ENCODE results near the gene FTCDNL1. TPM values are rescaled to one million over a fixed set of nuclear protein-coding genes. Genes with fewer than 3 reads are reported as not detected.

The FTCDNL1 gene
- total RNA-seq, 3 donors from 2014 or later, result 2.2 to 2.6 (median 2.3) TPM

DNA sequence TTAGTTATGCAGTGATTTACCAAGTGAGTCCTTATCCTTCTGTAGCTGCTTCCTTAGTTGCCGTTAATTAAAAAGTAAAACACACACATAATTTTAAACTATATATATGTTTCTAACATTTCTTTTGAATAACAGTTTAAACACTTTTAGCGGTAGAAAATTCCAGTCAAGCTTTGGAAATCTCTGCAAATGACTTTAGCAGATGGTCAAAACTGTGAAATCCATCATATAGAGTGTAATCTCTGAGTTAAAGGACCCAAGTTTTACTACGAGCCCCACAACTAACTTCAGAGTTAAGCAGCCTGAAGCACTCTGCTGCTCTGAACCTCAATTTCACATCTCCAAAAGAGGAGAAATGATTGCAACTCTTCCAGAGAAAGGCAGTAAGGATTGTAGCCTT lies 96.2 kb downstream of the FTCDNL1 start:
- Mint-ChIP-seq H3K4me1 (ENCODE audit: low read depth) (no peaks in the 10 kb centered on the region), H3K27me3 (ENCODE audit: low read depth) (peaks cover 15% of the 10 kb centered on the region), H3K4me3 (no peak overlapping the region), H3K36me3 (ENCODE audit: insufficient read depth) (no peaks in the 10 kb centered on the region), H3K9me3 (no peaks in the 10 kb centered on the region)
- ATAC-seq (no peak), DNase-seq (no peak)

DNA sequence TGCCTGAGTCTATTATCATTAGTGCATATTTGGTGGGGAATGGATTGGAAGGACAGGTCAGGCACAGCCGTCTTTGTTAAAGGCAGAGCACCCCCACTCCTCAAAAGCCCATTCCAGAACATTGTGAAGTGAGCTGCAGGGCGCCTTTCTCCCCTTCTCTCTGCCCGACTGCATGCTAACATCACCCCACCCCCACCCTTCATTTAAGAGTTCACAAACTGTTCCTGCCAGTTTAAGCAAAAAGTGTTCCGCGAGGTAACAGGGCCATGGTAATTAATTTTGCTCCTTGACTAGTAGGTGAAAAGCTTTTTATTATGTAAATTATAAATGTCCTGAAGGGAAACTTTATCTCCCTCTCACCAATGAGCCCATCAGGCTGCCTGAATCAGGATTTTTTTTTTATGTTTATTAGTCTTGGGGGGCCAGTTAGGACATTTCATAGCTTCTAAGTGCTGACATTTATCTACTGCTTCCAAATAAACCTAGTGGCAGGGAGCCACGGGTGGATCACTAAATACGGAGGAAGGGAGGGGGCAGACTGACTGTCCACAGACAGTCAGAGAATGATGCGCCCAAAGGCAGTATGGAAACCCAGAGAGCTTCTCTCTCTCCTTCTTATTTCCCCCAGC lies 99.4 kb downstream of the FTCDNL1 start:
- peaks cover 8% of the 10 kb centered on the region for H3K27me3 Mint-ChIP-seq (ENCODE audit: low read depth)
- ATAC-seq, result no peak
- no peaks in the 10 kb centered on the region for H3K36me3 Mint-ChIP-seq (ENCODE audit: insufficient read depth)

DNA sequence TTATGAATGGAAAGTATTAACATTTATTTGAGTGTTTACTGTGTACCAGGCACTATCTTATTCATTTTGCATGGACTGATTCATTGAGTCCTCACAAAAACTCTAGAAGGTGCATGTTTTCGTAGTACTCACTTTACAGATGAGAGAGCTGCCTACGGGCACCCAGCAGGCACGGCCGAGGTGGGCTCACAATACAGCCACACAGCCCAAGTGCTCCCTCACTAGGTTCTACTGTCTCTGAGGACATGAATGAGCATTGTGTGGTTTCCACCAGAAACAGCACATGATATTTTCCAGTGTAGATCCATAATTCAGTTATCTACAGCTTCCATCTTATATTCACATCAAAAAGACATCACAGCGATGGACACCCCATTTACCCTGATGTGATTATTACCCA lies 101.4 kb downstream of the FTCDNL1 start:
- Mint-ChIP-seq H3K27me3 (ENCODE audit: low read depth) (peaks cover 7% of the 10 kb centered on the region), H3K4me1 (ENCODE audit: low read depth) (no peaks in the 10 kb centered on the region), H3K9me3 (no peaks in the 10 kb centered on the region), H3K36me3 (ENCODE audit: insufficient read depth) (no peaks in the 10 kb centered on the region), H3K4me3 (no peak overlapping the region)
- no peak for DNase-seq
- no peak for ATAC-seq

More for the DNA sequence above, 99.4 kb downstream of the FTCDNL1 start:
- Mint-ChIP-seq H3K4me3 (no peak overlapping the region), H3K9me3 (no peaks in the 10 kb centered on the region), H3K4me1 (ENCODE audit: low read depth) (no peaks in the 10 kb centered on the region)
- no peak for DNase-seq

DNA sequence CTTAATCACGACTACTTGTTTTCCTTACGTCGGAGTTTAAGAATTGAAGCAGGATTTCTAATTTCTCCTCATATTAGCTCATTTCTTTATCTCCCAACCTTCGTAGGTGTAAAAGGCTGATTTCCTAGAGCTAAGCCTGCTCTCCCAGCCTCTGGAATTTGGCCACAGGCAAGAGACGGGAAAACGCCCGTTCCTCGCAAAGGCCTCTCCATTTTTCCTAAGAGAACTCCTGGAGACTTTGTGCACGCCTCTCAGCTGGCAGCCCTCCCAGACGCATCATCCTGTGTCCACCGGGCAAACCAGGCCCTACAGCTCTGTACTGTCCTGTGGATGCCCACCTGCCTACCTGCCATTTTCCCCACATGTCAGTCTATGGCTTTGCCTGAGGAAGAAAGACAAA lies 106.3 kb downstream of the FTCDNL1 start:
- ATAC-seq, result no peak
- peaks cover 2% of the 10 kb centered on the region for H3K4me1 Mint-ChIP-seq (ENCODE audit: low read depth)

DNA sequence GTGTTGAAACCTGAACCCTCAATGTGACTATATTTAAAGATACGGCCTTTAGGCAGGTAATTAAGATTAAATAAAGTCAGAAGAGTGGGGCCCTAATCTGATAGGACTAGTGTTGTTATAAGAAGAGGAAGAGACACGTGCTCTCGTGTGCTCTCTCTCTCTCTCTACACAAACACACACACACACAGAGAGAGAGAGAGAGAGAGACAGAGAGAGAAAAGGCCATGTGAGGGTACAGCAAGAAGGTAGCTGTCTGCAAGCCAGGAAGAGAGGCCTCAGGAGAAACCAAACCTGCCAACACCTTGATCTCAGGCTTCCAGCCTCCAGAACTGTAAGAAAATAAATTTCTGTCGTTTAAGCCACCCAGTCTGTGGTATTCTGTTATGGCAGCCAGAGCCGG lies 106.7 kb downstream of the FTCDNL1 start:
- Mint-ChIP-seq H3K36me3 (ENCODE audit: insufficient read depth) (no peaks in the 10 kb centered on the region), H3K4me3 (no peak overlapping the region)

More for the DNA sequence above, 106.3 kb downstream of the FTCDNL1 start:
- Mint-ChIP-seq H3K27me3 (ENCODE audit: low read depth) (peaks cover 3% of the 10 kb centered on the region), H3K4me3 (no peak overlapping the region), H3K36me3 (ENCODE audit: insufficient read depth) (no peaks in the 10 kb centered on the region), H3K9me3 (no peaks in the 10 kb centered on the region)
- DNase-seq, result no peak

DNA sequence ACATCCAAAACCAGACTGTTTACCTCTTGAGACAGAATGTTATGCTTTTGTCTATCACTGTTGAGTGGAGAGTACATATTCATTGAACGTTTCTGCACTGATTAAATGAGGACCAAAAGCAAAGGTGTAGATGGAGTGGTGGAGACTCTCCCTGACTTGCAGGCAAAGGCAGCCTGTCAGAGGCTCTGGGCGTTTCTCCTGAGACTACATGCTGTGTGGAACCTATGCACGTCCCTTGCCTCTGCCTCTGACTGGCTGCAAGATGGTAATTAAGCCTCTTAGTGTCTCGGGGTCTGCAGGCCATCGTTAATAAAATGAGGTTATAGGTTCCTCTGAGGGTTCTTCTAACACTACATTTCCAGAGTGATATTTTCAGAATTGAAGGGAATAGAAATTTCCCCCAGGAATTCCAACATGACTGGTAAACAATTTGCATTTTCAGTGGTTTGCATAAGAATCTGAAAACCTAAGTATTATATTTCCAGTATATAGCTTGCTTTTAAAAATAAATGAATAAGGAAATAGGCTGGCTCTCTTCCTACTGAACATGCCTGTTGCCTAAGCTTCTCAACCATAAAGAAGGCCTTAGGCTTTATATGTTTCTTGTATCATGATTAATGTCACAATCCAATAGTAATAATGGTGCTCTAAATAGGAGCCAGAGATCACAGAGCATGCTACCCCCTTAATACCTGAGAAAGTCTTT lies 107.4 kb downstream of the FTCDNL1 start:
- Mint-ChIP-seq H3K4me3 (no peak overlapping the region), H3K9me3 (no peaks in the 10 kb centered on the region), H3K27me3 (ENCODE audit: low read depth) (peaks cover 14% of the 10 kb centered on the region), H3K4me1 (ENCODE audit: low read depth) (peaks cover 2% of the 10 kb centered on the region), H3K36me3 (ENCODE audit: insufficient read depth) (no peaks in the 10 kb centered on the region)
- ATAC-seq (no peak), DNase-seq (no peak)

More for the DNA sequence above, 106.7 kb downstream of the FTCDNL1 start:
- ATAC-seq (no peak), DNase-seq (no peak)
- Mint-ChIP-seq H3K27me3 (ENCODE audit: low read depth) (peaks cover 8% of the 10 kb centered on the region), H3K9me3 (no peaks in the 10 kb centered on the region), H3K4me1 (ENCODE audit: low read depth) (peaks cover 2% of the 10 kb centered on the region)

DNA sequence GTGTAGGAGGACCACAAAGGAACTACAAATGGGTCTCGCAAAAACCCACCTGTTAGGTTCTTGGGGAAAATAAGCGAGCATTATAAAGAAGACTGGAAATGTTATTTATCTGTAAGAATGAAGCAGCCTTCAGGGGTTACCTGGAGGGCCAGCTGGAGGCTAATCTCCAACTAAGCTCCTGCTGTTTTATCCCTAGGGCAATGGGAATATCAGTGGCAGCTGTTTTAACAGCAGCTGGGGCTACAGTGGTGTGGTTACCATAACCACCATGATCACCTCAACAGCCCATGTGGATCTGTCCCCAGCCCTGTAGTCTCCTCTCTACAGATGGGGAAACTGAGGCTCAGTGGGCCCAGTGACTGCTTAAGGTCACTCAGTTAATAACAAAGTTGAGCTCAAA lies 108.1 kb downstream of the FTCDNL1 start:
- peaks cover 18% of the 10 kb centered on the region for H3K27me3 Mint-ChIP-seq (ENCODE audit: low read depth)
- H3K4me3 Mint-ChIP-seq, result no peak overlapping the region
- no peaks in the 10 kb centered on the region for H3K9me3 Mint-ChIP-seq
- H3K36me3 Mint-ChIP-seq (ENCODE audit: insufficient read depth), result no peaks in the 10 kb centered on the region
- peaks cover 2% of the 10 kb centered on the region for H3K4me1 Mint-ChIP-seq (ENCODE audit: low read depth)
- ATAC-seq, result no peak
- DNase-seq, result no peak

DNA sequence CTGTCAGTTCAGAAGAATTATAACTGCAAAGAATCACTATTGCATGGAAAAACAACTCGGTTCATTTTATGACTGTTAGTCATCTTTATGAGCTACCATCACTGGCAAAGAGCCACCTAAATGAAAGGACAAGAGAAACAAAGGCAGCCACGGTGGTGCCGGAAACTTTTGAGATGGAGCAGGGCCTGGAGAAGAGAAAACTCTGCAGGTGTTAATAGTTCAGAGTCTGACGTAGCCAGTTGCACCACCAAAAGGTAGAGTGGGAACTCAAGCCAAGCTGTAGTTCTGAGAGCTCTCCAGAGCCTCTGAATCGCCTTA lies 110.9 kb downstream of the FTCDNL1 start:
- no peak overlapping the region for H3K4me3 Mint-ChIP-seq
- H3K9me3 Mint-ChIP-seq, result no peaks in the 10 kb centered on the region
- no peaks in the 10 kb centered on the region for H3K36me3 Mint-ChIP-seq (ENCODE audit: insufficient read depth)
- peaks cover 23% of the 10 kb centered on the region for H3K27me3 Mint-ChIP-seq (ENCODE audit: low read depth)
- H3K4me1 Mint-ChIP-seq (ENCODE audit: low read depth), result peaks cover 2% of the 10 kb centered on the region
- ATAC-seq (no peak), DNase-seq (no peak)

DNA sequence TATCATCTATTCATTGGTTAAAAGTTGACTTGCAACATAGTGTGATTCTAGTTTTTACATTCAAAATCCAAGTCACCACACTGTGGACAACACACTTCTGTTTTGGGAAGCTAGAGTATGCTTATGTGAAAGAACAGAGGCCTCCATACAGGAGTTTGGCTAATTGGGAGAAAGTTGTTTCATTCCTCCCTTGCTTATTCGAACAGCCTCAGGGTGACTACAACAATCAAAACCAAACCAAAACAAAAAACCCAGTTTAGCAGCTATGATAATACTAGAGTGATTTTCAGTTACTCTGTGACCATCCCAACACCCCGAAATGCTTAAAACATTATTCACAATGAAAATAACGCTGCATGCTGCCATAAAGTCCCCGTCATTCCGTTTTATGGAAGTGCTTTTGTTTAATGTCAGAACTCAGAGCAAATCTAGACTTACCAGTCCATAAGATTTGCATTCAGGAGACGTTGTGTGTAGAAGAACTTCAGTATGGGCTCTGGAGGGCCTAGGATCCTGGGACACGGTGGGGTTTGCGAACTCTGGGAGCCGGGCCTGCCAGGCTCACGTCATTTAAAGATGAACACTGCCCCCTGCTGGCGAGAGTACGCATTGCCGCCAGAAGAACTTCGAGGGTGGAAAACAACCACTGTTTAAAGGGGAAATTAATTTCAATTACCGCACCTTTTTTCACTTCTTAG lies 111.4 kb downstream of the FTCDNL1 start:
- no peak overlapping the region for H3K4me3 Mint-ChIP-seq
- ATAC-seq, result peak in 1 of 2 donors; percentile 32
- no peaks in the 10 kb centered on the region for H3K36me3 Mint-ChIP-seq (ENCODE audit: insufficient read depth)
- peak; percentile 55 for DNase-seq
- H3K4me1 Mint-ChIP-seq (ENCODE audit: low read depth), result peaks cover 2% of the 10 kb centered on the region
- H3K27me3 Mint-ChIP-seq (ENCODE audit: low read depth), result peaks cover 23% of the 10 kb centered on the region
- no peaks in the 10 kb centered on the region for H3K9me3 Mint-ChIP-seq

DNA sequence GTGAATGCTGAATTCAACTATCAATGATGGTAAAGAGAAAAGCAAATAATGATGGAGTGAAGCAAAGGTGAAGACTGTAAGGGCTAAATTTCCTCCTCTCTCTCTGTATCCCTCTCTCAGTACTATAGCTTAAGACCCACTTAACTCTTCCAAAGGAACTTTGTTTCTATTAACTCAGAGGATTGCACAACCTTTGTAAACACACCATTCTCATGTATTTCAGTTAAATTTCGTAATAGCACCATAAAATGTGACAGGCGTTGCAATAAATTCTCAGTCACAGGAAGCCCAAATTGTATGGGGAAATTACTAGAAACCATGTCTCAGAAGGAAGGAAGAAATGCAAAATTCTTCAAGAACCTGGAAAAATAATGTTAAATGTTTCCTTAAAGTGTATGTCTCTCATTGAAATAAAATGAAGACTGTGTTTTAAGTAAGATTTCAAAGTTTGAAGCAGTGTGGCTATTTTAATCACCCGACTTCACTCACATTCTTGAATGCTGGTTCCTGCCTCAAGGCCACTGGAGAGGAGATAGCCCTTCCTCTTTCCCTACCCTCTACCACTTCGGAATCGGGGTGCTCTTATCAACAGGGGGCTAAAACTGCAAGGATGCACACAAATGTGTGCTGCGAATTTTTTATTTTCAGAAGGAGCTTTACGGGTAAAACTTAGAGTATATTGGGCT lies 112.1 kb downstream of the FTCDNL1 start:
- ATAC-seq, result no peak
- Mint-ChIP-seq H3K27me3 (ENCODE audit: low read depth) (peaks cover 23% of the 10 kb centered on the region), H3K9me3 (no peaks in the 10 kb centered on the region), H3K36me3 (ENCODE audit: insufficient read depth) (no peaks in the 10 kb centered on the region), H3K4me3 (no peak overlapping the region), H3K4me1 (ENCODE audit: low read depth) (peaks cover 2% of the 10 kb centered on the region)
- DNase-seq, result no peak

DNA sequence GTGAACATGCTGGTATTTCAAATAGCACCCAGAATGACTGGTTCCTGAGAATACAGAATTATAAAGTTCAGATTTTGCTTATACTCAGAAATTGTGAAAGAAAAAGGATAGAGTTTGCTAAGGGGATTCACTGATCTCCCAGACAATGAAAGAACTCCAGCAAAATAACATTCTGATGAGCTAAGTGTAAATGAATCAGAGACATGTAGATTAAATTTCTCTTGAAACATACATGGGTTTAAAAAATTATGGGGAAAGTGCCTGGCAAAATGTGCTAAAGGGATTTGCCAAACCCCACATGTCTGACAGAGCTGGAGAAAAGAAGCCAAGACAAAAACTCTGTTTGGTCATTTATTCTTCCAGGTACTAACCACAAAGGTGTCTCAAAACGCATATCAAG lies 116.3 kb downstream of the FTCDNL1 start:
- H3K27me3 Mint-ChIP-seq (ENCODE audit: low read depth), result peaks cover 37% of the 10 kb centered on the region
- no peak for ATAC-seq
- H3K4me3 Mint-ChIP-seq, result no peak overlapping the region
- H3K9me3 Mint-ChIP-seq, result no peaks in the 10 kb centered on the region
- no peak for DNase-seq
- H3K4me1 Mint-ChIP-seq (ENCODE audit: low read depth), result no peaks in the 10 kb centered on the region
- no peaks in the 10 kb centered on the region for H3K36me3 Mint-ChIP-seq (ENCODE audit: insufficient read depth)

DNA sequence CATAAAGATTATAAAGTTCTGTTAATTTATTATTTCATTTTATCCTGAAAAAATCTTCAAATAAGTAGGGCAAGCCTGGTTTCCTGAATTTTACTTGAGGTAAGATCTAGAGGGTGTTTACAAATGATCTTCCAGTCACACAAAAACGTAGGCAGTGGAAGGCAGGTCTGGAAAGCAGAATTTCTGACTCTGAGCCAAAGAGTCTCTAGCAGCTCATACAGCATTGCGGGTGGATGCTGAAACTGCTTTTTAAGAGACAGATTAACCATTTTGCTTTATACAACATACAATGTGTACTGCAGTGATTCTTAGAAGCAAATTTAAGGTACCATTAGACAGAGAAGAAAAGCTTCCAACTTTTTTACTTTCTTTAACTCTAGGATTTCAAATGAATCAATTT lies 117.0 kb downstream of the FTCDNL1 start:
- peaks cover 36% of the 10 kb centered on the region for H3K27me3 Mint-ChIP-seq (ENCODE audit: low read depth)
- no peak overlapping the region for H3K4me3 Mint-ChIP-seq
- H3K9me3 Mint-ChIP-seq, result no peaks in the 10 kb centered on the region
- no peaks in the 10 kb centered on the region for H3K36me3 Mint-ChIP-seq (ENCODE audit: insufficient read depth)
- H3K4me1 Mint-ChIP-seq (ENCODE audit: low read depth), result no peaks in the 10 kb centered on the region
- DNase-seq (no peak), ATAC-seq (no peak)

DNA sequence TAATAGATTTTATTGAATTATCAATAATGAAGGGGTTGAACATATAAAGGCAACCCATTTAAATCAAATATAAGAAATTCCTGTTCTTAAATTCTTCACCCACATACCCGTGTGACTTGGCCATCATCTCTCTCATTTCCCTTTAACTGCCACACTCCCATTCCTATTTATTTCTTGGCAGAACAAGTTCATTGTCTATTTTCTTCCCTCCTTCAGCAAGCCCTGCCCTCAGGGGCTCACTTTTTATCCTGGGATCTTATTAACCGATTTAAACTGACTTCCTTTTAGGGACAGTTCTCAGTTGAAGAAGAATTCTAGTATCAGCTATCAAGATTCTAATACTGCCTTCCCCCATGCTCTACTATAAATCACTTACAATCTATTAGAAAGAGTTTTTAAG lies 123.2 kb downstream of the FTCDNL1 start:
- no peak for DNase-seq

DNA sequence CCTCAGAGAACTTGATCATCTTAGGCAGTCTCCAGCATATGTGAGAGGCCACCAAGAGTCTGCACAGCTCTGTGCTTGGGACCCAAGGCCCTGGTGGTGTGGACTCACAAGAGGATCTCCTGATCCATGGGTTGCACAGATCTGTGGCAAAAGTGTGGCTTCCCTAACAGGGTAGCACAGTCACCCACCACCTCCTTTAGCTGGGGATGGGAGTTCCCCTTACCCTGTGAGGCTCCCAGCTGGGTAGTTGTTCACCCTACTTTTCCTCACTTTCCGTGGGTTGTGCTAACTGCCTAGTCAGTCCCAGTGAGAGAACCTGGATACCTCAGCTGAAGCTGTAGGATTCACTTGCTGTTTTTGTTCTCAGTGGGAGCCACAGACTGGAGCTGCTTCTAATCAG lies 123.7 kb downstream of the FTCDNL1 start:
- ATAC-seq, result no peak

More for the DNA sequence above, 123.2 kb downstream of the FTCDNL1 start:
- Mint-ChIP-seq H3K4me3 (no peak overlapping the region), H3K27me3 (ENCODE audit: low read depth) (peaks cover 41% of the 10 kb centered on the region), H3K4me1 (ENCODE audit: low read depth) (no peaks in the 10 kb centered on the region), H3K36me3 (ENCODE audit: insufficient read depth) (no peaks in the 10 kb centered on the region), H3K9me3 (no peaks in the 10 kb centered on the region)
- no peak for ATAC-seq

More for the DNA sequence above, 123.7 kb downstream of the FTCDNL1 start:
- H3K4me3 Mint-ChIP-seq, result no peak overlapping the region
- DNase-seq, result no peak
- H3K27me3 Mint-ChIP-seq (ENCODE audit: low read depth), result peaks cover 40% of the 10 kb centered on the region
- no peaks in the 10 kb centered on the region for H3K36me3 Mint-ChIP-seq (ENCODE audit: insufficient read depth)
- no peaks in the 10 kb centered on the region for H3K4me1 Mint-ChIP-seq (ENCODE audit: low read depth)
- H3K9me3 Mint-ChIP-seq, result no peaks in the 10 kb centered on the region
